Measurements from ENCODE around the gene MPL.

The MPL gene

GRCh38 chr1:43314233-43314632 lies 23.4 kb upstream of the MPL start:
- no peak for TF ChIP-seq EZH2phosphoT487 (IDR thresholded peaks at IDR 0.05; ENCODE audit: borderline replicate concordance, low read length)
- no peak for TF ChIP-seq CTCF (IDR thresholded peaks at IDR 0.05; ENCODE audit: low read depth, low read length, poor library complexity, severe bottlenecking)
- no peaks in the 10 kb centered on the region for H3F3A ChIP-seq (ENCODE audit: control insufficient read depth, insufficient read depth)
- H3K27ac ChIP-seq (ENCODE audit: low read depth, low read length): no peak overlapping the region
- no peak overlapping the region for H3K4me3 ChIP-seq (ENCODE audit: low read length)
- no peaks in the 10 kb centered on the region for H3K27me3 ChIP-seq (ENCODE audit: control insufficient read depth, low read length)
- H3K4me1 ChIP-seq (ENCODE audit: control insufficient read depth, low read length): no peaks in the 10 kb centered on the region
- H3K9me2 ChIP-seq (replicated peaks; ENCODE audit: control insufficient read depth, low read length): no peaks in the 10 kb centered on the region
- no peaks in the 10 kb centered on the region for H3K9me3 ChIP-seq (ENCODE audit: control insufficient read depth, insufficient read depth, low read length)
- no peaks in the 10 kb centered on the region for H3K79me2 ChIP-seq (ENCODE audit: control insufficient read depth, low read length)
- no peaks in the 10 kb centered on the region for H3K36me3 ChIP-seq (ENCODE audit: control insufficient read depth, low read length)
- H3K4me2 ChIP-seq (ENCODE audit: low read length): no peak overlapping the region
- no peaks in the 10 kb centered on the region for H4K20me1 ChIP-seq (ENCODE audit: control insufficient read depth, insufficient read depth, low read depth, low read length)

GRCh38 chr1:43315481-43315880 lies 22.1 kb upstream of the MPL start:
- Histone ChIP-seq H3K9me3 (ENCODE audit: control insufficient read depth, insufficient read depth, low read length) (no peaks in the 10 kb centered on the region), H3K4me3 (ENCODE audit: low read length) (no peak overlapping the region), H4K20me1 (ENCODE audit: control insufficient read depth, insufficient read depth, low read depth, low read length) (no peaks in the 10 kb centered on the region), H3K9me2 (replicated peaks; ENCODE audit: control insufficient read depth, low read length) (no peaks in the 10 kb centered on the region), H3K27me3 (ENCODE audit: control insufficient read depth, low read length) (no peaks in the 10 kb centered on the region), H3K79me2 (ENCODE audit: control insufficient read depth, low read length) (no peaks in the 10 kb centered on the region), H3F3A (ENCODE audit: control insufficient read depth, insufficient read depth) (no peaks in the 10 kb centered on the region), H3K27ac (ENCODE audit: low read depth, low read length) (no peak overlapping the region), H3K36me3 (ENCODE audit: control insufficient read depth, low read length) (no peaks in the 10 kb centered on the region), H3K4me2 (ENCODE audit: low read length) (no peak overlapping the region), H3K4me1 (ENCODE audit: control insufficient read depth, low read length) (no peaks in the 10 kb centered on the region)
- TF ChIP-seq EZH2phosphoT487 (IDR thresholded peaks at IDR 0.05; ENCODE audit: borderline replicate concordance, low read length) (no peak), CTCF (IDR thresholded peaks at IDR 0.05; ENCODE audit: low read depth, low read length, poor library complexity, severe bottlenecking) (no peak)

GRCh38 chr1:43315963-43316737 lies 21.5 kb upstream of the MPL start:
- no peaks in the 10 kb centered on the region for H4K20me1 ChIP-seq (ENCODE audit: control insufficient read depth, insufficient read depth, low read depth, low read length)
- no peaks in the 10 kb centered on the region for H3K9me3 ChIP-seq (ENCODE audit: control insufficient read depth, insufficient read depth, low read length)
- H3K9me2 ChIP-seq (replicated peaks; ENCODE audit: control insufficient read depth, low read length): no peaks in the 10 kb centered on the region
- no peaks in the 10 kb centered on the region for H3F3A ChIP-seq (ENCODE audit: control insufficient read depth, insufficient read depth)
- no peaks in the 10 kb centered on the region for H3K79me2 ChIP-seq (ENCODE audit: control insufficient read depth, low read length)
- no peak overlapping the region for H3K4me2 ChIP-seq (ENCODE audit: low read length)
- H3K27ac ChIP-seq (ENCODE audit: low read depth, low read length): no peak overlapping the region
- H3K36me3 ChIP-seq (ENCODE audit: control insufficient read depth, low read length): no peaks in the 10 kb centered on the region
- no peaks in the 10 kb centered on the region for H3K27me3 ChIP-seq (ENCODE audit: control insufficient read depth, low read length)
- no peaks in the 10 kb centered on the region for H3K4me1 ChIP-seq (ENCODE audit: control insufficient read depth, low read length)
- no peak for TF ChIP-seq CTCF (IDR thresholded peaks at IDR 0.05; ENCODE audit: low read depth, low read length, poor library complexity, severe bottlenecking)
- no peak for TF ChIP-seq EZH2phosphoT487 (IDR thresholded peaks at IDR 0.05; ENCODE audit: borderline replicate concordance, low read length)
- H3K4me3 ChIP-seq (ENCODE audit: low read length): no peak overlapping the region

Measured in DOHH2 (cell line).